ENCODE data around the gene DSP. TPM values are rescaled to one million over a fixed set of nuclear protein-coding genes. Genes with fewer than 3 reads are reported as not detected.

Gene DSP
- total RNA-seq, 1 experiment from 2014 or later = 76.1 TPM

DNA sequence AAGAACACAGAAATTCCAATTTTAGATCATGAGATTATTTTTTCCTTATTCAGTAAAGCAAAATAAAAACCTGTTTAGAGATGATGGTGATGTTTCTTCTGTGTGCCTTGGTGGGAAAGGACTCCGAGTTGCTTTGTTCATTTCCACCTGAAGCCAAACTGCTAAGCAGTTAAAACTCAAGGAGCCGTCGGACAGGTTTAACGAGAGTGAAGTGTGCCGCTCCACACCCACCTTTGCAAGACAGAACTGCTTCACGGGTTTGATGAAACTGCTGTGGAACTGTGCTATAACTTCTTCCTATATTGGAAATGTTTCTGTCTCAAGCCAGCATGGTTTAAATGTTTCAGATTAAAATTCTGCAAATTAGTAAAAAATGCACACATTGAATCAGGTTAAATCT is 9.2 kb upstream of the DSP start (continued):
- TF ChIP-seq ZNF263 (CRISPR knock-in tag; IDR thresholded peaks at IDR 0.05; ENCODE audit: low read depth) (no peak), MYBL2 (CRISPR knock-in tag; IDR thresholded peaks at IDR 0.05) (no peak), FOXJ3 (CRISPR knock-in tag; IDR thresholded peaks at IDR 0.05; ENCODE audit: borderline replicate concordance) (no peak), SOX15 (CRISPR knock-in tag; IDR thresholded peaks at IDR 0.05) (no peak), TEAD1 (CRISPR knock-in tag; IDR thresholded peaks at IDR 0.05) (no peak)
- TF ChIP-seq, protein P1, sequence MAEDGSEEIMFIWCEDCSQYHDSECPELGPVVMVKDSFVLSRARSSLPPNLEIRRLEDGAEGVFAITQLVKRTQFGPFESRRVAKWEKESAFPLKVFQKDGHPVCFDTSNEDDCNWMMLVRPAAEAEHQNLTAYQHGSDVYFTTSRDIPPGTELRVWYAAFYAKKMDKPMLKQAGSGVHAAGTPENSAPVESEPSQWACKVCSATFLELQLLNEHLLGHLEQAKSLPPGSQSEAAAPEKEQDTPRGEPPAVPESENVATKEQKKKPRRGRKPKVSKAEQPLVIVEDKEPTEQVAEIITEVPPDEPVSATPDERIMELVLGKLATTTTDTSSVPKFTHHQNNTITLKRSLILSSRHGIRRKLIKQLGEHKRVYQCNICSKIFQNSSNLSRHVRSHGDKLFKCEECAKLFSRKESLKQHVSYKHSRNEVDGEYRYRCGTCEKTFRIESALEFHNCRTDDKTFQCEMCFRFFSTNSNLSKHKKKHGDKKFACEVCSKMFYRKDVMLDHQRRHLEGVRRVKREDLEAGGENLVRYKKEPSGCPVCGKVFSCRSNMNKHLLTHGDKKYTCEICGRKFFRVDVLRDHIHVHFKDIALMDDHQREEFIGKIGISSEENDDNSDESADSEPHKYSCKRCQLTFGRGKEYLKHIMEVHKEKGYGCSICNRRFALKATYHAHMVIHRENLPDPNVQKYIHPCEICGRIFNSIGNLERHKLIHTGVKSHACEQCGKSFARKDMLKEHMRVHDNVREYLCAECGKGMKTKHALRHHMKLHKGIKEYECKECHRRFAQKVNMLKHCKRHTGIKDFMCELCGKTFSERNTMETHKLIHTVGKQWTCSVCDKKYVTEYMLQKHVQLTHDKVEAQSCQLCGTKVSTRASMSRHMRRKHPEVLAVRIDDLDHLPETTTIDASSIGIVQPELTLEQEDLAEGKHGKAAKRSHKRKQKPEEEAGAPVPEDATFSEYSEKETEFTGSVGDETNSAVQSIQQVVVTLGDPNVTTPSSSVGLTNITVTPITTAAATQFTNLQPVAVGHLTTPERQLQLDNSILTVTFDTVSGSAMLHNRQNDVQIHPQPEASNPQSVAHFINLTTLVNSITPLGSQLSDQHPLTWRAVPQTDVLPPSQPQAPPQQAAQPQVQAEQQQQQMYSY (CRISPR knock-in tag; IDR thresholded peaks at IDR 0.05) = no peak
- TF ChIP-seq, protein P2, sequence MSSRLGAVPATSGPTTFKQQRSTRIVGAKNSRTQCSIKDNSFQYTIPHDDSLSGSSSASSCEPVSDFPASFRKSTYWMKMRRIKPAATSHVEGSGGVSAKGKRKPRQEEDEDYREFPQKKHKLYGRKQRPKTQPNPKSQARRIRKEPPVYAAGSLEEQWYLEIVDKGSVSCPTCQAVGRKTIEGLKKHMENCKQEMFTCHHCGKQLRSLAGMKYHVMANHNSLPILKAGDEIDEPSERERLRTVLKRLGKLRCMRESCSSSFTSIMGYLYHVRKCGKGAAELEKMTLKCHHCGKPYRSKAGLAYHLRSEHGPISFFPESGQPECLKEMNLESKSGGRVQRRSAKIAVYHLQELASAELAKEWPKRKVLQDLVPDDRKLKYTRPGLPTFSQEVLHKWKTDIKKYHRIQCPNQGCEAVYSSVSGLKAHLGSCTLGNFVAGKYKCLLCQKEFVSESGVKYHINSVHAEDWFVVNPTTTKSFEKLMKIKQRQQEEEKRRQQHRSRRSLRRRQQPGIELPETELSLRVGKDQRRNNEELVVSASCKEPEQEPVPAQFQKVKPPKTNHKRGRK (CRISPR knock-in tag; IDR thresholded peaks at IDR 0.05; ENCODE audit: borderline replicate concordance) = no peak

DNA sequence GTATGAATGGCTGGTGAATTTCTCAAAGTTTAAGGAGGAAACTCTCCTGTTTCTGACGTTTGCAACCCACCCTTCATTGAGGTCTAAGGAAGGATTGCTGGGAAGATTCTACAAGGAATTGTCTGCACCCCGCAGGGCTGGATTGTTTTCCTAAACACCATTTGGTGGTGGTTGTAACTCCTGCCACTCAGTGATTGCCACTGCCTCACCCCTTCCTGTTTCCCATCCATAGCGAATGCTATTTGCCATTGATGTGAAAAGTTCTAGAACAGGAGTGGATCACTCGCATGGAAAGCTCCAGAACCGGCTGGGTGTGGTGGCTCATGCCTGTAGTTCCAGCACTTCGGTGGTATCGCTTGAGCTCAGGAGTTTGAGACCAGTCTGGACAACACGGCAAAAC is 8.7 kb upstream of the DSP start:
- POLR2A ChIA-PET = no interaction called here

More for the DNA sequence above, 8.7 kb upstream of the DSP start:
- DNase-seq (ENCODE audit: low spot score) (peak; percentile 41), ATAC-seq (peak; percentile 91)
- Mint-ChIP-seq H3K36me3 (no peaks in the 10 kb centered on the region), H3K9me3 (peaks cover 6% of the 10 kb centered on the region; the same call in 1 of the 2 replicates), H3K27me3 (ENCODE audit: low read depth) (no peaks in the 10 kb centered on the region; the same call in 1 of the 2 replicates), H3K4me1 (peaks cover 23% of the 10 kb centered on the region), H3K27ac (peak overlapping the region; percentile 93), H3K4me3 (peak overlapping the region; percentile 55)
- CTCF ChIA-PET = interaction anchor here (0.6 to 1.1 kb wide), 2 partner anchors 15 to 50 kb away, joined by 3 read pairs; no protein-coding TSS in a partner anchor
- TF ChIP-seq, protein P3, sequence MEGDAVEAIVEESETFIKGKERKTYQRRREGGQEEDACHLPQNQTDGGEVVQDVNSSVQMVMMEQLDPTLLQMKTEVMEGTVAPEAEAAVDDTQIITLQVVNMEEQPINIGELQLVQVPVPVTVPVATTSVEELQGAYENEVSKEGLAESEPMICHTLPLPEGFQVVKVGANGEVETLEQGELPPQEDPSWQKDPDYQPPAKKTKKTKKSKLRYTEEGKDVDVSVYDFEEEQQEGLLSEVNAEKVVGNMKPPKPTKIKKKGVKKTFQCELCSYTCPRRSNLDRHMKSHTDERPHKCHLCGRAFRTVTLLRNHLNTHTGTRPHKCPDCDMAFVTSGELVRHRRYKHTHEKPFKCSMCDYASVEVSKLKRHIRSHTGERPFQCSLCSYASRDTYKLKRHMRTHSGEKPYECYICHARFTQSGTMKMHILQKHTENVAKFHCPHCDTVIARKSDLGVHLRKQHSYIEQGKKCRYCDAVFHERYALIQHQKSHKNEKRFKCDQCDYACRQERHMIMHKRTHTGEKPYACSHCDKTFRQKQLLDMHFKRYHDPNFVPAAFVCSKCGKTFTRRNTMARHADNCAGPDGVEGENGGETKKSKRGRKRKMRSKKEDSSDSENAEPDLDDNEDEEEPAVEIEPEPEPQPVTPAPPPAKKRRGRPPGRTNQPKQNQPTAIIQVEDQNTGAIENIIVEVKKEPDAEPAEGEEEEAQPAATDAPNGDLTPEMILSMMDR (IDR thresholded peaks at IDR 0.05) = no peak
- TF ChIP-seq, protein P4, sequence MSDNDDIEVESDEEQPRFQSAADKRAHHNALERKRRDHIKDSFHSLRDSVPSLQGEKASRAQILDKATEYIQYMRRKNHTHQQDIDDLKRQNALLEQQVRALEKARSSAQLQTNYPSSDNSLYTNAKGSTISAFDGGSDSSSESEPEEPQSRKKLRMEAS (CRISPR knock-in tag; IDR thresholded peaks at IDR 0.05) = no peak
- TF ChIP-seq, protein P5, sequence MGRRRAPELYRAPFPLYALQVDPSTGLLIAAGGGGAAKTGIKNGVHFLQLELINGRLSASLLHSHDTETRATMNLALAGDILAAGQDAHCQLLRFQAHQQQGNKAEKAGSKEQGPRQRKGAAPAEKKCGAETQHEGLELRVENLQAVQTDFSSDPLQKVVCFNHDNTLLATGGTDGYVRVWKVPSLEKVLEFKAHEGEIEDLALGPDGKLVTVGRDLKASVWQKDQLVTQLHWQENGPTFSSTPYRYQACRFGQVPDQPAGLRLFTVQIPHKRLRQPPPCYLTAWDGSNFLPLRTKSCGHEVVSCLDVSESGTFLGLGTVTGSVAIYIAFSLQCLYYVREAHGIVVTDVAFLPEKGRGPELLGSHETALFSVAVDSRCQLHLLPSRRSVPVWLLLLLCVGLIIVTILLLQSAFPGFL (CRISPR knock-in tag; IDR thresholded peaks at IDR 0.05; ENCODE audit: borderline replicate concordance) = no peak
- TF ChIP-seq NFATC4 (CRISPR knock-in tag; IDR thresholded peaks at IDR 0.05) (no peak), ZNF219 (CRISPR knock-in tag; IDR thresholded peaks at IDR 0.05; ENCODE audit: borderline replicate concordance) (no peak), HMGA2 (CRISPR knock-in tag; IDR thresholded peaks at IDR 0.05) (no peak), NFYB (CRISPR knock-in tag; conservative IDR thresholded peaks at IDR 0.05; ENCODE audit: low read depth) (no peak), GTF2I (CRISPR knock-in tag; conservative IDR thresholded peaks at IDR 0.05) (no peak)
- TF ChIP-seq, protein P6, sequence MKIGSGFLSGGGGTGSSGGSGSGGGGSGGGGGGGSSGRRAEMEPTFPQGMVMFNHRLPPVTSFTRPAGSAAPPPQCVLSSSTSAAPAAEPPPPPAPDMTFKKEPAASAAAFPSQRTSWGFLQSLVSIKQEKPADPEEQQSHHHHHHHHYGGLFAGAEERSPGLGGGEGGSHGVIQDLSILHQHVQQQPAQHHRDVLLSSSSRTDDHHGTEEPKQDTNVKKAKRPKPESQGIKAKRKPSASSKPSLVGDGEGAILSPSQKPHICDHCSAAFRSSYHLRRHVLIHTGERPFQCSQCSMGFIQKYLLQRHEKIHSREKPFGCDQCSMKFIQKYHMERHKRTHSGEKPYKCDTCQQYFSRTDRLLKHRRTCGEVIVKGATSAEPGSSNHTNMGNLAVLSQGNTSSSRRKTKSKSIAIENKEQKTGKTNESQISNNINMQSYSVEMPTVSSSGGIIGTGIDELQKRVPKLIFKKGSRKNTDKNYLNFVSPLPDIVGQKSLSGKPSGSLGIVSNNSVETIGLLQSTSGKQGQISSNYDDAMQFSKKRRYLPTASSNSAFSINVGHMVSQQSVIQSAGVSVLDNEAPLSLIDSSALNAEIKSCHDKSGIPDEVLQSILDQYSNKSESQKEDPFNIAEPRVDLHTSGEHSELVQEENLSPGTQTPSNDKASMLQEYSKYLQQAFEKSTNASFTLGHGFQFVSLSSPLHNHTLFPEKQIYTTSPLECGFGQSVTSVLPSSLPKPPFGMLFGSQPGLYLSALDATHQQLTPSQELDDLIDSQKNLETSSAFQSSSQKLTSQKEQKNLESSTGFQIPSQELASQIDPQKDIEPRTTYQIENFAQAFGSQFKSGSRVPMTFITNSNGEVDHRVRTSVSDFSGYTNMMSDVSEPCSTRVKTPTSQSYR (CRISPR knock-in tag; IDR thresholded peaks at IDR 0.05) = no peak
